Measurements from ENCODE around the gene TPRN.

The TPRN gene

DNA sequence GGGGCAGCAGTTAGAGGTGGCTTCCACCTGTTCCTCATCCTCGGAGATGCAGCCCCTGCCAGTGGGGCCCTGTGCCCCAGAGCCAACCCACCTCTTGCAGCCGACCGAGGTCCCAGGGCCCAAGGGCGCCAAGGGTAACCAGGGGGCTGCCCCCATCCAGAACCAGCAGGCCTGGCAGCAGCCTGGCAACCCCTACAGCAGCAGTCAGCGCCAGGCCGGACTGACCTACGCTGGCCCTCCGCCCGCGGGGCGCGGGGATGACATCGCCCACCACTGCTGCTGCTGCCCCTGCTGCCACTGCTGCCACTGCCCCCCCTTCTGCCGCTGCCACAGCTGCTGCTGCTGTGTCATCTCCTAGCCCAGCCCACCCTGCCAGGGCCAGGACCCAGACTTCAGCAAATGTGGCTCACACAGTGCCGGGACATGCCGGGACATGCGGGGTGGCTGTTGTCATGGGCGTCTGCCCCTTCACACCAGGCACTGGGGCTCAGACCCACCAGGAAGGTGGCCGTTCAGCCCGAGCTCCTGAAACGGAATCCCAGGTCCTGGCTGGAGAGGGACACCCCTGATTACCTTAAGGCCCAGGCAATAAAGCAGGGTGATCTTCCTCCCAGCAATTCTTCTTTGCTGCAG, 25.3 kb upstream of the TPRN start:
- no peak for DNase-seq (ENCODE audit: low read depth)

DNA sequence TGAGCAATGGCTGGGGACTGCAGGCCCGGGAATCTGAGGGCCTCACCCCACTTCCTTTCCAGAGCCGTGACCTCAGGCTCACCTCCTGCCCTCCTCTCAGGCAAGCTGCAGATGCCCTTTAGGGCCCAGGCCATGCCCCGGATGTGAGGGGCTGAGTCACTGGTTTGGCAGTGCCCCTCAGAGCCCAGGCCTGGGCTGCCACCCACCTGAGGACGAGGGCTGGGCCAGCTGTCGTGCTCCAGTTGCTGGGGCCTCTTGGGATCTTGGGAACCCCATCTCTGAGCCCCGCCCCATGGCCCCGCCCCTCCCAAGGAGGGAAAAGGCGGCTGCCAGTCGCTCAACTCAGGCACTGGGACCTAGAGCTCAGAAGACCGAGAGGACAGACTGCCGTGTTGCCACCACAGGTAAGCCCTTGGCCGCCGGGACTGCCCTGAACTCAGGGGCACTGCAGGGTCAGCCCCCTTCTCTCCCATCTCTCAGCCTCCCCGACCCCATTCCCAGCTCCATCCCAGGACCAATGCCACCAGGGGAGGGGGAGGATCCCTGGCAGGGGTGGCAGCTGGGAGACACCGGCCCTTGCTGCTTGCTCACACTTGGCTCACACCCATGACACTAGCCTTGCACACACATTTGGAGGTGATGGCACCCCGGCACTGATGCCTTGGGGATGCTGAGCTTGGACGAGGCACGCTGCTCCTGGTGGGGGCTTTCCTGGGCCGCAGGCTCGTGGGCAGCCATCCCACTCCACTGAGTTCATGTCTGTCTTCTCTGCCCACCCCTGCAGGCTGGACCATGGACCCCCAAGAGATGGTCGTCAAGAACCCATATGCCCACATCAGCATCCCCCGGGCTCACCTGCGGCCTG, 24.5 kb upstream of the TPRN start, which contains the start of gene CYSRT1:
Gene CYSRT1, plus strand, starts transcription at position 345 of the 865 bp plus-strand sequence. Its CDS starts 448 bp downstream, at position 793.
- peak; percentile 34 for DNase-seq (ENCODE audit: low read depth)

DNA sequence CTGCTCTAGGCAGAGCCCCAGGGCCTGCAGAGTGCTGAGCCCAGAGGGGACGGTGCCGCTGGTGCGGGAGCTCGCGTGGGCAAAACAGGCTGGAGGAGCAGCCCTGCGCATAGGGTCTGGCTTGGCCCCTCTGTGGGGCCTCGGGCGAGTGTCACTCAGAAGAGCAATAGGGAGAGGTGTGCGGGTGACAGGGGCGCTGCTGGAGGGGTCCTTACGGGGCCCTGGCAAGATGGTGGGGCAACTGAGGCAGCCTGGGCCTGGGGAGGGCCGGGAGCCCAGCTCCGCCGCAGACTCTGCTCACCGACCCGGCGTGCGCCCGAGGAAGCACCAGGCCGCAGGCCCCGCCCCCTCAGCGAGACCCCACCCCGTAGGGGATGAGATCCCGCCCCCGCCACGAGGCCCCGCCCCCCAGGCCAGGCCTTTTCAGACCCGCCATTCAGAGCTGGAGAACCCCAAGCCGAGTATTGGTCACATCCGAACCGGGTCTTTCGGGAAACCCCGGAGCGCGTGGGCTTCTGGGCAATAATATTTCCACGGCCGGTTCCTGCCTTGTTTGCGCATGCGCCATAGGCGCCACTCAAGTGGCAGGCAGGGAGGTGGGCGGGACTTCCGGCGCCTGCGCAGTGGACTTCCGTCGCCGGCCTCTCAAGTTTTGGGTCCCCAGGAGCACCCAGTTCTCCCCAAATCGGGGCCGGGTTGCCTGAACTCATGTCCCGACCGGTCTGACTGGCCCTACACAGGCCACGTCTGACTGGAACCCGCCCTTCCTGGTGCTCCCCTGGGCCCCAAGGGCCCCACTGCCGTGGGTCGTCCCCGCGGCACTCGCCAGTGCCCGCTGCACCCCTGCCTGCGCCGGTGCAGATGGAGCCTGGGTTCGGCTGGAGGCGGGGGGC, 22.8 kb upstream of the TPRN start:
- peak; percentile 99 for DNase-seq (ENCODE audit: low read depth)

DNA sequence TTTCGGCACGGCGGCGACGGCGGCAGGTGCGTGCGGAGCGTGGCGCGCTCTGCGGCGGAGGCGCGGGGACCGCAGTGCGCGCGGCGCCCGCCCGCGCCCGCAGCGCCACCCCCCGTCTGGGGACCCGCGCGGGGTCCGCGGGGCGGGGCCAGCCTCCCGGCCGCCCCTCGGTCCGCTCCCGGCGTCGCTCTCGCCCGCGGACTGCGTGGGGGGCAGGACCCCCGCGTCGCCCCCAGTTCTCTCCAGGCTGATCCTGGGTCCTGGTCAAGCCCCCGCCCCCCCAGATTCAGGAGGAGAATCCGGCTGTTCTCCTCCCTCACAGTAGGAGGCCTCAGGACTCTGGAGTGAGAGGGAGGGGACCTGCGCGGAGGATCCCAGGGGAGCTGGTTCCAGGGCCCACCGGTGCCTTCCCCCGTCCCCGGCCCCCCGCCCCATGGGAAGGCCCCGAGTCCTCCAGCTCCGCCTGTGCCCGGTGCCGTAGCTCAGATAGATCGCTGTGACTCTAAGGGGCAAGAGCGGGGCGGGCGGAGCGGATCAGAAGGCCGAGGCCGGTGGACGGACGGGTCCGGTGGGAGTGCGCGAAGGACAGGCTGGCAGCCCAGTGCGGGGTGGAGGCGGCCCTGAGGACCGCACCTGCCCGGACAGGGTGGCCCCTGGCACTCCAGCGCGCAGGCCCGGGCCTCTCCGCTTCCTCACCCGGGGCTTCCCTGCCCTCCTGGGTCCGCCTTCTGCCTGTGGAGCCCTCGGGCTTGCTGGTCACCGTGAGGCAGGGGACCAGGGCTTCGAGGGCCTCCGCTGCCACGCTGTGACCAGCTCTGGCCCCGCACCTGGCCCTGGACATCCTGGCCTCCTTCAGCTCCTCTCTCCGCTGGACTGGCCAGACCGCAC, 21.9 kb upstream of the TPRN start, which contains the start of gene RNF208:
Gene RNF208, minus strand, starts transcription at position 51 of the 888 bp plus-strand sequence. CDS start 1,028 bp downstream, outside the sequence.
- peak; percentile 28 for DNase-seq (ENCODE audit: low read depth)

DNA sequence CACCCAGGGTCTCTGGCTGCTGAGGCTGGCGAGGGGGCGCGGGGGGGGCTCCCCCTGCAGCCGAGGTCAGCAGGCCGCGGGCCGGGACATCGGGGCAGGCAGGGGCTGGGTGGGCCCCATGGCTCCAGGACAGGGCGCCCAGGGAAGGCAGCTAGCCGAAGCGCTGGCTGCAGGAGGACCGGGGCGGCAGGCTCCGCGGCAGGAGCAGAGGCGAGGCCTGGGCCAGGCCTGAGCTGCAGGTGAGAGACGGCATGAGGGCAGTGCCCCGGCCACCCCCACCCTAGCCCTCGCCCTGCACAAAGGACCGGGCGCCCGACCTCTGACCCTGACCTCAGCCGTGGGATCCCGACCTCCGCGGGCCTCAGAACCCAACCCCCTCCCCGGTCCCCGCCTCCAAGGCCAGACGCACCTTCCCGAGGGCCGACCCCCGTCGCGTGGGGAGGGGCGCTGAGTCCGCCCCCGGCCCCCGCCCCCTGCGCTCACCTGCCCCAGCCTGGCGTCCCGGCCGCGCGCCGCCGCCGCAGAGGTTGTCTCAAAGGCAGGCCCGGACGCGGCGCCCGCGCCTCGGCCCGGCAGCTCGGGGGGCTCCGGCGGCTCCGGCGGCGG, 21.1 kb upstream of the TPRN start:
- no peak for DNase-seq (ENCODE audit: low read depth)

DNA sequence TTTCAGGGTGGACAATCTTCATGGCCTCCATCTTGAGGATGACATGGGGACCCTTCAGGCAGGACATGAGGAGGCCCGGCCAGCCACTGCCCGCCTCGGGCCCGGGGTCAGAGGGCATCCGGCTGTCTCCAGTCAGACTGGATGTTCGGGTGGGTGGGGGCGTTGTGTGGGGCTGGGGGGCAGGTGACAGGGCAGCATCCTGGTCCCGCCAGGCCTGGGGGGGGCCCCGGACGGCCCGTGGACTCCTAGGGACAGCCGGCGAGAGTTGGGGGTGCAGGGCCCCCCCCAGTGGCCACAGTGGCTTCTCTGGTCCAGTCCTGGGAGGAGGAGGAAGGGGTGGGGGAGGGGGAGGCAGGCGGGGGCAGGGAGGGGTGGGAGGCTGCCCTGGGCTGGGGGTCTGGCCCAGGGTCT, 20.6 kb upstream of the TPRN start:
- DNase-seq (ENCODE audit: low read depth) = no peak

DNA sequence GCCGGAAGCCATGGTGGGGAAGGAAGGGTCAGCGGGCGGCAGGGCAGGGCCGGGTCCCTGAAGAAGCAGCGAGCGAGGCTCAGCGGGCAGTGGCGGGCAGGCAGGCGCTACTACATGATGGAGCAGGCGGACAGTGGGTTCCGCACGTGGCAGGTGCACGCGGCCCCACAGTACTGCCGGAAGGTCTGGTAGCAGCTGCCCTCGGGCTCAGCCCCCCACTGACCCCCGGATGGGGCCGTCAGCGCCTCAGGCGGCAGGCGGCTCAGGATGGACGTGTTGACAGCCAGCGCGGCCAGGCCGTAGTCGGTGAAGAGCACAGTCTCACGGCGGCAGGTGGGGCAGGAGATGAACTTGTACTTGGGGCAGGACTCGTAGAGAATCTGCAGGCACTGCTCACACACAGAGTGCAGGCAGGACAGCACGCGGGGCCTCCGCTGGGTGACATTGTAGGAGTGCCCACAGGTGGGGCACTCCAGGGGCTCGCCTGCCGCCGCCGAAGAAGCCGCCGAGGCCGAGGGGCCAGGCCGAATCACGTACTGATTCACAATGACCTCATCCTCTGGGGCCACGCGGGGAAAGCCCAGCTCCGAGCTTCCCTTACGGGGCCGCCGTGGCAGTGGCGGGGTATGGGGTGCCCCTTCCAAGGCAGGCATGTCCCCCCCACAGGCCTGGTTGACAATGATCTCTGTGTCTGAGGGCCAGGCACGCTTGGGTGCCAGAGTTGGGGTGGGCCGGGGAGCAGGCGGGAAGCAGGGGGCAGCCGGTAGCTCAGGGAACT, 20.0 kb upstream of the TPRN start:
- no peak for DNase-seq (ENCODE audit: low read depth)

DNA sequence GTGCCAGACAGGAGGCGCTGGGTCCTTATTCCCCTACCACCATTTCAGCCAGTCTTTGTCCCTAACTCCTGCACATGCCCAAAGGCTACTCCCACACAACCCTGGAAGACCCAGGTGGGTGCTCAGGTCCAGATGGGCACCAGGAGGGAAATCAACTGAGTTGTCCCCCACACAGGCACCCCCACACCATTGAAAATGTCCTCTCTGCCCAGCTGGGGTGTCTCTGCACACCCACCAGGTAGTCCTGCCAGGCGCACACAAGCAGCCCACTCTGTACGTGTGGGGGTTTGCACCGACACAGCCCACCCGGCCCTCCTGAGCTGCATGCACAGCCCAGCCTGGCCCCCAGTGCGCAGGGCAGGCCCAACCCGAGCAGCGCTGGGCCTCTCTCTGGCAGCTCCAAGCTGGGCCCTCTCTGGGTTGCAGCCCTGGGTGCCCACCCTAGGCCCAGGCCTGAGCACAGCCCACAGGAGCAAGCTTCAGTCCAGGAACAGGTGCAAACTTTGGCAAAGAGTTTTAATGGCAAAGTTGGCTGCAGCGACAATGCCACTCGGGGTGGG, 19.3 kb upstream of the TPRN start:
- DNase-seq (ENCODE audit: low read depth) = no peak

DNA sequence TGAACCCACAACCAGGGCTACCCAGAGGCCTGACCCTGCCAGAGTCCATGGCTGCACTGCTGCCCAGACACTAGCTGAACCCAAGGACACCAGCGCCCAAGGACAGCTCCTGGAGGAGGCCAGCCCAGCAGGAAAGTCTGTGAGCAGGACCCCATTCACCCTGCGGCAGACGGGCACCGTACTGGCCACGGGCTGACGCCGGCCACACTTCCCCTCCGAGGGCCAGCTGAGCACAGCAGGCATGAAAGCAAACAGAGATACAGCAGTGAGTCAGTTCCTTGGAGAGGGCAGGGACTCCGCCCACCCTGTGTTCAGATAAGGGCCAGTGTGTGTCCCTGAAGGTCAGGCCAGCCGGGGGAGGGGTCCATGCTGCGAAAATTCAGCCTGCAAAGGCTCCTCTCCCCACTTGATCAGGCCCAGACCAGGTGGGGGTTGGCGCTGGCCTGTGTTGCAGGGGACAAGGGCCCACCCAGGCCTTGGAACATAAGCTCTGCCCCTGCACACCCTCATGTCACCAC, 18.3 kb upstream of the TPRN start:
- DNase-seq (ENCODE audit: low read depth) = peak; percentile 56

DNA sequence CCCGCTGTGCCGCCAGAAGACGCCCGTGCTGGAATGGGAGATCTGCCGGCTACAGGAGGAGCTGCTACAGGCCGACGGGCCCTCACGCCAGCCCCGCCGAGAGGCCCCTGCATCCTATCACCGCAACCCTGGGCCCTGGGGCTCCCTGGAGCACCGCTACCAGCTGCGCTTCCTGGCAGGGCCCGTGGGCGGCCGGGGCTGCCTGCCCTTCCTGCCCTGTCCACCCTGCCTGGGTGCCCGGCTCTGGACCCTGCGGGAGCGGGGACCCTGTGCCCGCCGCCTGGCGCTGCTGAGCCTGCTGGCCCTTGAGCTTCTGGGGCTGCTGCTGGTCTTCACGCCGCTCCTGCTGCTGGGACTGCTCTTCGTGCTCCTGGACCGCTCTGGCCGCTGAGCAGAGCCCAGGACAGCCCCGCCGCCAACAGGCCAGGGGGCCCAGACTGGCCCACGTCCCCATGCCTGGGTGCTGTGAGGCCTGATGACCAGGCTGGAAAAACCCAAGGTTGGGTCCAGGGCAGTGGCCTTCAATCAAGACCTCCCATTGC, 17.7 kb upstream of the TPRN start:
- DNase-seq (ENCODE audit: low read depth) = no peak

DNA sequence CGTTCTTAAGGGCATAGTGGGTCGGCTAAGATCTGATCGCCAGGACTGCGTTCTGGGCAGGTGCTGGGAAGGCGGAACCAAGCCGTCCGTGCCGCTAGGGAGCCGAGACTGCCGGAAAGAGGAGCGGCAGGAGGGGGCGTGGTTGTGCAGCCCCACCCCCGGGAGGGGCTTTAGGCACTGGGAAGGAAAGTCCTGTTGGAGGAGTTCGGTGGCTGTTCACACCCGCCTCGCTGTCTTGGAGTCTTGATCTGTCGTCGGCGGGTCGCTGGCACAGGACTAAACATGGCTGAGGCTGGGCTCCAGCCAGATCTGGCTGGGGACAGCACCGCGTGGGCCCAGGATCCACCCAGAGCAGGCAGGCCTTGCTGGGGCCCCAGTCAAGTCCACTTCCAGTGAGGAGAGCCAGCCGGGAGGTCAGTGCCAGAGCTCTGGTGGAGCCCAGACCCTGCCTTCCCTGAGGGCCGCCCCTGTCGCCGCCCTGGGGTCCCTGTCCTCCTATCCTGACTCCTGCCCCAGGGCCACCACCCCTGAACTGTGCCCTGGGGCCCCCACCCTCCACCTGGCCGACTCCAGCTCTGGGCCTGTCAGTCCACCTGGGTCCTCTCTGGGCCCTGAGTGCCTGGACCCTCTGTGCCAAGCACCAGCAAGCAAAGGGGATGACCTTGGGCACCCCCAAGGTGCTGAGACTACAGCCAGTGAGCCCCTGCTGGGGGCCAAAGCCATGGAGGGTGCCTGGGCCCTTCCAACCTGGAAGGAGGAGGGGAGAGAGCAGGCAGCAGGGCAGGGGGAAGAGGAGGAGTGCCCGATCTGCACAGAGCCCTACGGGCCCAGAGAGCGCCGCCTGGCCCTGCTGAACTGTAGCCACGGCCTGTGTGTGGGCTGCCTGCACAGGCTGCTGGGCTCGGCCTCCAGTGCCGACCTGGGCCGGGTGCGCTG, 17.0 kb upstream of the TPRN start:
- DNase-seq (ENCODE audit: low read depth) = no peak

DNA sequence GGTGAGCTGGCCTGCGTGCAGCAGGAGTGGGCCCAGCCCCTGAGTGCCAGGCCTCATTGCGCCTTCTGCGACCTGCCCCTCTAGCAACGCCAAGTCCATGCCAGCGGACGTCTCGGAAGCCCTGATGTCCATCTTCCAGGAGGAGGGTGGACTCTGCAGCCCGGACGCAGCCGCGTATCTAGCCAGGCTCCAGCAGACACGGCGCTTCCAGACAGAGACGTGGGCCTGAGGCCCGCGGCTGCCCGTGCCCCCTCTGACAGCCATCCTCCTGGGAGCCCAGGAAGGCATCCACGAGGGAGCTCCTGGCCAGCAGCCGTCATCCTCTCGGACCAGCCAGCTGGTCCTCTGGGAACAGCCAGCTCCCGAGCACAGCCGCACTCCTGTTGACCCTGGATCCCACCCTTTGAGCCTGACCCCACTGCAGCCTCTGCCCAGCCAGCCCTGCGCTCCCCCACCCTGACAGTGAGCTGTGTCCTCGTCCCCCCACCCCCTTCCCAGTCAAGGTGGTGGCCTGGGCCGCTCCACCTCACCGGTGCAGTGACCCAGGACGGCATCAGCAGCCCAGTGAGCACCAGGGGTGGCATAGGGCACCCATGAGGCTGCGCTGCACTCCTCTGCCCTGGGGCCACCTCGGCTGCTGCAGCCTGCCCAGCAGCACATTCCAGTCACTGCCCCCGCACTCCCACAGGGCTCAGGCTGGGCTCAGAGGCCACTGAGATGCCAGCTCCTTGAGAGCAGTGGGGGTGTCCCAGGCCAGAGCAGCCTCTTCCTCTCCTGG, 15.8 kb upstream of the TPRN start:
- no peak for DNase-seq (ENCODE audit: low read depth)

DNA sequence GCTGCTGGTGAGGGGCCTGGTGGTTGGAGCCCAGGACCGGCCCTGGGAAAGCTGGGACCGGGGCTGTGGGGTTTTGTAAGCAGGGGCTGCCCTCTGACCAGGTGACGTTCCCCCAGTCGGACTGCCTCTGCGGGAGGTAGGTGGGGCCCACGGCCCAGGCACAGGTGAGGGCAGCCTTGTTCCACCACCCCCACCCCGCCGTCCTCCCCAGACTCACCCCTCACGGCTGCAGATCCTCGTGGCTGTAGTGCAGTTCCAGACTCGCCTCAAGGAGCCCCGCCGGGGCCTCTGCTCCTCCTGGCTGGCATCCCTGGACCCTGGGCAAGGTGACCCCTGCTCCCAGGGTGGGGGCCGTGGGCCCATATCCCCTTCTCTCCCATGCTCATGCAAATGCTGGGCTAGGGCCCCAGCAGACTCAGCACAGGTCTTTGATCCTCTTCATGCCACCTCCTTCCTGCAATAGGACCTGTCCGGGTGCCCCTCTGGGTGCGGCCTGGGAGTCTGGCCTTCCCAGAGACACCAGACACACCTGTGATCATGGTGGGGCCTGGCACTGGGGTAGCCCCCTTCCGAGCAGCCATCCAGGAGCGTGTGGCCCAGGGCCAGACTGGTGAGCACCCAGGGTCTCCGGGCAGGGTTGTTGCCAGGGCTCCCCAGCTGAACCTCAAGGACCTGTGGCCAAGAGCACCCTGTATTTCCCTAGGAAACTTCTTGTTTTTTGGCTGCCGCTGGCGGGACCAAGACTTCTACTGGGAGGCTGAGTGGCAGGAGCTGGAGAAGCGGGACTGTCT, 14.8 kb upstream of the TPRN start:
- DNase-seq (ENCODE audit: low read depth) = no peak

DNA sequence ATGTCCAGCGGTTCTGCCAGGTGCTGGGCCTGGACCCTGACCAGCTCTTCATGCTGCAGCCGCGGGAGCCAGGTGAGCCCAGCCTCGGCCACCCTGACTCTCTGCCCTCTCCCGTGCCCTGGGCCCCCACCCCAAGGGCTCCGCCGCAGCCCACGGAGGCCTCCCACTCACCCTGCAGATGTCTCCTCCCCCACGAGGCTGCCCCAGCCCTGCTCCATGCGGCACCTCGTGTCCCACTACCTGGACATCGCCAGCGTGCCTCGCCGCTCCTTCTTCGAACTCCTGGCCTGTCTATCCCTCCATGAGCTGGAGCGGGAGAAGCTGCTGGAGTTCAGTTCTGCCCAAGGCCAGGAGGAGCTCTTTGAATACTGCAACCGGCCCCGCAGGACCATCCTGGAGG, 14.1 kb upstream of the TPRN start:
- DNase-seq (ENCODE audit: low read depth) = no peak

DNA sequence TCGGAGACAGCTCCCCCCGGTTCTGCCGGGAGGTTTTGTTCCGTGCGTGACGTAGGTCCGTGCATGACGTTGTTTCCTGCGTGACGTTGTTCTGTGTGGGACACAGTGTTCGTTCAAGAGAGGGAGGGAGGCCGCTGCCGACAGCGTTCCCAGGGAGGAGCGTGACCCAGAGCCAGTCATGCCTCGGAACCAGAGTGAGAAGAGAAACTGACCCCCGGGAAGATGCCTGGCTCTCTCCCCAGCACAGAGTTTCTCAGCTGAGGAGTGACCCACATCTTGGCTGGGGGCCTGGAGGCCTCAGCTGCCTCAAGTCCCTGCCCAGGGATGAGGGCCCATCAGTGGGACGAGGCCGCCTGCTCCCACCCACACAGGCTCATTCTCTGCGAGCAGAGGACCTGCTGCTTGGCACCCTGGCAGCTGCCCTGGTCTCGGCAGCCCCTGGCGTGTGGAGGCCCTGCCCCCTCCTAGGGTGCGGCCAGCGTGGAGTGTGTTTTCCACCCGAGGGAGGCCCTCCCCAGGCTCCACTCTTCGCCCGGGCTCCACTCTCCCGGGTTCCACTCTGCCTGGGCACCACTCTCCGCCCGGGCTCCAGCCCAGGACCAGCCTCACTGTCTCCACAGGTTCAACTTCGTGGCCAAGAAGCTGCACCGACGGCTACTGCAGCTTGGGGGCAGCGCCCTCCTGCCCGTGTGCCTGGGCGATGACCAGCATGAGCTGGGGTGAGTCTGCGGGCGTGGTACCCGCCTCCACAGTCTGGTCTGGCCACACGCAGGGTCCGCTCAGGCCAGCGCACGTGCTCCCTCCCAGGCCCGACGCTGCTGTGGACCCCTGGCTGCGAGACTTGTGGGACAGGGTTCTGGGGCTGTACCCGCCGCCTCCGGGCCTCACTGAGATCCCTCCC, 12.9 kb upstream of the TPRN start:
- peak; percentile 28 for DNase-seq (ENCODE audit: low read depth)

Data from ELR (cell line).